Mucosa of descending colon (tissue), 3 donors: Measurements from ENCODE around the gene UBE3C. TPM values are rescaled to one million over a fixed set of nuclear protein-coding genes. Genes with fewer than 3 reads are reported as not detected.
"Not testable (repeated sequence)": the region's sequence is repeated elsewhere in the genome, so short reads cannot be mapped to it uniquely, and the experiment has no call there.

Experiments
- ATAC-seq: fragments of 200-7000 bp; cut with Tn5 transposase; one replicate; pipeline ENCODE4 v1.9.1; 2020; ENCODE audit warnings: mild to moderate bottlenecking, moderate library complexity
- DNase-seq, 3 donors: peaks; one replicate each; pipeline ENCODE4 v3.0.0-alpha.2; 2020
- H3K36me3 ChIP-seq: fragments of 200-600 bp; one replicate; pipeline ENCODE4 v1.8.0; 2021; ENCODE audit warnings: low read depth, mild to moderate bottlenecking
- H3K4me1 ChIP-seq: fragments of 200-600 bp; one replicate; pipeline ENCODE4 v1.8.0; 2021; ENCODE audit warnings: low read depth, mild to moderate bottlenecking
- H3K4me3 ChIP-seq: fragments of 200-600 bp; one replicate; pipeline ENCODE4 v1.8.0; 2021; ENCODE audit warnings: mild to moderate bottlenecking
- H3K9me3 ChIP-seq: fragments of 200-600 bp; one replicate; pipeline ENCODE4 v1.8.0; 2021; ENCODE audit warnings: mild to moderate bottlenecking
- CTCF ChIP-seq: fragments of 200-600 bp; IDR thresholded peaks from one replicate; pipeline ENCODE4 v1.8.0; 2022; ENCODE audit warnings: antibody characterized with exemption, mild to moderate bottlenecking
- intact Hi-C, 2 donors: fragments of 100-400 bp; cut with DNase I in 1 of 2; cut with micrococcal nuclease in 1 of 2; formaldehyde crosslinking; loops; one replicate each; pipeline versions ENCODE4 v1.11.0 to v1.11.1; 2022; cut with DNase I, micrococcal nuclease
- total RNA-seq, 3 donors: library from RNA; stranded (reverse); fragmentation: NEBNext Ultra II Directional in 2 of 3; extraction: Animal tissue kit (Norgen Biotek cat#: 25700) in 2 of 3; gene quantifications; one replicate each; pipeline versions ENCODE4 v1.2.1 to v1.2.4, GENCODE V29; 2021 to 2023
- donor health status: DM: no; HTN: no; CAD: no; lungs with moderate emphysema.
- donor health status: DM: no; HTN: no; CAD: no.
- donor health status: DM: no; HTN: yes; CAD: no.

The UBE3C gene
- total RNA-seq, 3 donors from 2014 or later = 58.1 to 68.0 (median 66.7) TPM

GRCh38 chr7:157270060-157270444, 131.3 kb downstream of the UBE3C start:
- intact Hi-C loops = loop anchor here in 1 of 2 donors (10.0 kb wide), 1 partner anchor 315 kb away; no protein-coding TSS in a partner anchor
- no peak for ATAC-seq
- TF ChIP-seq CTCF = no peak
- Histone ChIP-seq H3K4me1 (peaks cover 9% of the 10 kb centered on the region), H3K9me3 (no peaks in the 10 kb centered on the region), H3K4me3 (no peak overlapping the region), H3K36me3 (no peaks in the 10 kb centered on the region)
- DNase-seq = no peak

GRCh38 chr7:157271315-157271990, 132.7 kb downstream of the UBE3C start:
- intact Hi-C loops = loop anchor here in 1 of 2 donors (10.0 kb wide), 1 partner anchor 317 kb away; no protein-coding TSS in a partner anchor
- H3K4me3 ChIP-seq = no peak overlapping the region

GRCh38 chr7:157271991-157272324, 133.2 kb downstream of the UBE3C start:
- intact Hi-C loops = loop anchor here in 1 of 2 donors (10.0 kb wide), 1 partner anchor 317 kb away; no protein-coding TSS in a partner anchor
- ATAC-seq = peak; percentile 2
- TF ChIP-seq CTCF = no peak
- peak in 2 of 3 donors; percentile 21 to 33 for DNase-seq
- Histone ChIP-seq H3K4me3 (no peak overlapping the region), H3K36me3 (no peaks in the 10 kb centered on the region), H3K9me3 (no peaks in the 10 kb centered on the region), H3K4me1 (peaks cover 9% of the 10 kb centered on the region)

More at GRCh38 chr7:157271315-157271990, 132.7 kb downstream of the UBE3C start:
- no peak for ATAC-seq
- no peak for TF ChIP-seq CTCF
- Histone ChIP-seq H3K9me3 (no peaks in the 10 kb centered on the region), H3K4me1 (peaks cover 9% of the 10 kb centered on the region), H3K36me3 (no peaks in the 10 kb centered on the region)
- peak in 2 of 3 donors; percentile 18 to 24 for DNase-seq

GRCh38 chr7:157272351-157273207, 133.9 kb downstream of the UBE3C start:
- no peak for TF ChIP-seq CTCF
- Histone ChIP-seq H3K4me1 (peaks cover 9% of the 10 kb centered on the region), H3K4me3 (no peak overlapping the region), H3K9me3 (no peaks in the 10 kb centered on the region), H3K36me3 (no peaks in the 10 kb centered on the region)
- intact Hi-C loops = loop anchor here in 1 of 2 donors (10.0 kb wide), 1 partner anchor 318 kb away; no protein-coding TSS in a partner anchor
- DNase-seq = peak in 2 of 3 donors; percentile 24 to 50
- no peak for ATAC-seq

GRCh38 chr7:157273208-157274093, 134.7 kb downstream of the UBE3C start:
- H3K36me3 ChIP-seq = no peaks in the 10 kb centered on the region
- peaks cover 9% of the 10 kb centered on the region for H3K4me1 ChIP-seq
- TF ChIP-seq CTCF = peak; percentile 97
- ATAC-seq (peak; percentile 88), DNase-seq (peak; percentile 74 to 80 (median 76))
- no peaks in the 10 kb centered on the region for H3K9me3 ChIP-seq
- H3K4me3 ChIP-seq = no peak overlapping the region
- intact Hi-C loops = loop anchor here in 1 of 2 donors (10.0 kb wide), 1 partner anchor 319 kb away; no protein-coding TSS in a partner anchor

GRCh38 chr7:157274094-157274634, 135.4 kb downstream of the UBE3C start:
- H3K36me3 ChIP-seq, H3K4me1 ChIP-seq, H3K4me3 ChIP-seq, H3K9me3 ChIP-seq: not testable (repeated sequence)
- ATAC-seq = peak; percentile 4
- intact Hi-C loops = loop anchor here in 1 of 2 donors (10.0 kb wide), 1 partner anchor 319 kb away; no protein-coding TSS in a partner anchor
- DNase-seq = peak in 1 of 3 donors; percentile 38
